GM19193 (cell line): ENCODE data around the gene CST8.

Experiments
- POLR2A ChIP-seq: IDR thresholded peaks from 4 replicates; pipeline ENCODE4 v1.6.1; 2011; ENCODE audit not compliant: insufficient read depth, insufficient read length; ENCODE audit errors: extremely low read depth

The CST8 gene

DNA sequence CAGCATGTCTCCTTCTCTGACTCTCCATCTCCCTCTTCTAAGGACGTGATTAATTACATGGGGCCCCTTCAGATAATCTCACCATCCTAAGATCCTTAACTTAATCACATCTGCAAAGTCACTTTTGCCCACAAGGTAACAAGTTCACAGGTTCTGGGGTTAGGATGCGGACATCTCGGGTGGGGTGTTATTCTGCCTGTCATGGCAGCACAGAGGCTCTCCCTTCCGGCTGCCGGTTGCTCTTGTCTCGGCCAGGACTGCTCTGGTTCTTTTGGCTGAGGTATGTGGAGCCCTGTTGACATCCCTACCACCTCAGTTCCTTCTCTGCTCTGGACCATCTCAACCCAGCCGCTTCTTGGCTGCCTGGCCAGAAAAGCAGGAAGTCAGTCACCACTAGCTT lies 34.0 kb upstream of the CST8 start:
- TF ChIP-seq POLR2A: no peak

DNA sequence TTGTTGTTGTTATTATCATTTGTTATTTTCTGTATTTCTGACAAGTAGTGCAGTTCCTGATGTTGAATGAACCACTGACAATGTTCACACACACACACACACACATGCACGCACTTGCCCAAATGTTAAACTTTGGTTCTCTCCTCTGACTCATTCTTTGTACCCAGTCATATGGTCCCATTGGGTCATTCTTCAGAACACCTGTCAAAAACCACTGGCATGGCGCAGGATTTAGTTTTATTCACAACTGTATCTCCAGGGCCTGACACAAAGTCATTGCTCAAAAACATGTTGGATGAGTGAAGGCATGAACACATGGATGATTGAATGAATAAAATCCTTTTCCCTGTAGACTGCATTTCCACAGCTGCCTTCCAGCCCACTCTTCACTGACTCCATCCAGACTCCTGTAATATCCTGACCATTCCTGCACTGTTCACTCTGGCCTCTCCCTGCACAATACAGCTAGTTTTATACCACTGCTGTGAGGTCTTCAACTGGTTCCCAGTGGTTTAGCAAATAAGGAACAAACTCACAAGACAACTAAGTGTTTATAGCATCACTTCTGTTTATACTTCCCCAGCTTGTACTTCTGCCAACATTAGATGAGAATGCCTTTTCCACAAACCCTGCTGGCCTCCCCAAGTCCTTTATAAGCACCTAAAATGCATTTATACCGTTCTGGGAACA lies 31.3 kb upstream of the CST8 start:
- no peak for TF ChIP-seq POLR2A

DNA sequence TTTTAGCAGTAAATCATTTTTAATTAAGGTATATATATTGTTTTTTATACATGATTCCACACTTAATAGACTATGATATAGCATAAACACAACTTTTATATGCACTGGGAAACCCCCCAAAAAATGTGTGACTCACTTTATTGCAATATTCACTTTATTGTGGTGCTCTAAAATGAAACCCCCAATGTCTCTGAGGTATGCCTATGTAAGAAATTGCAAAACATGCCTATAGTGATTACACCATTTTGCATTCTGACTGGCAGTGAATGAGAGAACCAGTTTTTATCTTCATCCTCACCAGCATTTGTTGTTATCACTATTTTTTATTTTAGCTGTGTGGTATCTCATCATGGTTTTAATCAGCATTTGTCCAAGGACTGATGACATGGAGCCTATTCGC lies 29.7 kb upstream of the CST8 start:
- TF ChIP-seq POLR2A: no peak

DNA sequence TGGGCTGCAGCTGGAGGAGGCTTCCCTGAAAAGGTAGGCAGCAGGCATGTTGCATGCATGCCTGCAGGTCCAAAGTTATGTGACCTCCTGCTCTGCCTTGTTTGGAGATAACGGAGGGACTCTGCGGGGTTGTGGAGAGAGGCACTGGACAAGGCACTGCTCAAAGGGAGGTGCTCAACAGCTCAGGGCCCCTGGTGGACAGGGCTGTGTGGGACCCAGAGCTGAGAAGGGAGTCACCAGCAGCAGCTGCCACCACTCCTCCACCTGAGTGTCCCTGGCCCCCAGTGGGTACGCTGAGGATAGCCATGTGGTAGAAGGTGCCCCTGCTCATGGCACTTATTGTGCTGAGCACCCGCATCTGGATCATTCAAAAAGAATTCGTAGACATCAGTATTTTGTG lies 15.5 kb upstream of the CST8 start:
- no peak for TF ChIP-seq POLR2A

DNA sequence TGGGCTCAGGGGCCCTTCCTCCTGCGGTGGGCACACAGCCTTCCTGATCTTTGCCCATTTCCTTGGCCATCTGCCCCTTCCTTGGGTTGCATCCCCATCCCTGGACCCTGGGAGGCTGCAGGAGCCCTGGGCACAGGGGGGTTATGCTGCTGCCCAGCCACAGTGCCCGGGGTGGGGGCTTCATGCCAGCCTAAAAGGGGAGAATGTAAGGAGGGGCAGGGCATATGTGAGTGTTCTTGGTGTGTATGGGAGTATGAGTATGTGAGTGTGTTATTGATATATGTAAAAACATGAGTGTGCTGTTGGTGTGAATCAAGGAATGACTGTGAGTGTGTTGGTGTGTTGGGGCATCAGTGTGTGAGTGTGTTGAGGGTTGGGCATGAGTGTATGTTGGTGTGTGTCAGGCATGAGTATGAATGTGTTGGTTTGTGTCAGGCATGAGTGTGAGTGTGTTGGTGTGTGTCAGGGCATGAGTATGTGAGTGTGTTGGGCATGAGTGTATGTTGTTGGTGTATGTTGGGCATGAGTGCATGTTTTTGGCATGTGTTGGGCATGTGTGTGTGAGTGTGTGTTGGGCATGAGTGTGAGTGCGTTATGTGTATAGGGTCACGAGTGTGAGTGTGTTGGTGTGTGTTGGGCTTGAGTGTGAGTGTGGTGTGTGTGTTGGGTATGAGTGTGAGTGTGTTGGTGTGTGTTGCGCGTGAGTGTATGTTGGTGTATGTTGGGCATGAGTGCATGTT lies 14.7 kb upstream of the CST8 start:
- TF ChIP-seq POLR2A: no peak

DNA sequence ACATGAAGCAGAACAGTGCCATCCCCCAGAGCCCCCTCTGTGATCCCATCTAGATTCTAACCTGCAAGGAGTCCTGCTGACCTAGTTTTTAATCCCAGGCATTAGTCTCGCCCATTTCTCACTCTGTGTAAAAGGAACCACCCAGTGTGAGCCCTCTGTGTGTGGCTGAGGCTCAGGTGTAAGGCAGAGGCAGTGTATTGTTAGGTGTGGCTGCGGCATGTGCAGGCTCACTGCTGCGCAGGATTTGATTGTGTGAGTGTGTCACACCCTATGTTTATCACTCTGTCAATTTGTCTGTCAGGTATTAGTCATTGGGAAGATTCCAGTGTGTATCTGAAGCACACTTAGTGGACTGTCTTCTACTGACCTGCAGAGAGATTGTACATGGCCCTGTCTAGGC lies 13.7 kb upstream of the CST8 start:
- TF ChIP-seq POLR2A: no peak

DNA sequence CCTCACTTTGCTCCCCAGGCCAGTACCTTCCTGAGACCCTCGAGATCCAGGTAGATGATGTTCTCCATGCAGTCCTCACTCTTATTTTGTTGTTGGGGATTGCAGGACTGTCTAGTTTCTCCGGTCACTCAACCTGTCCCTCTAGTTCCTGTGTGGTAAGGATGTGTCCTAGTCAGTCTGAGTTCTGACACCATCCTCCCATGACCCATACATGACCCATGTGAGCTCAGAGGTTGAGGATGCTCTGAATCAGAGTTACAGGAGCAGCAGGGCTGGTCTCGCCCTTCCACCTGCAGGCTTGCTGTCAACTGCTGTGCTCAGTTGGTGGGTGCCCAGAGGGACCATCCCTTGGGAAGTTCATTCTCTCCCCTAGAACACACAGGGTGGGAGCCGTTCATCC lies 11.9 kb upstream of the CST8 start:
- TF ChIP-seq POLR2A: no peak

DNA sequence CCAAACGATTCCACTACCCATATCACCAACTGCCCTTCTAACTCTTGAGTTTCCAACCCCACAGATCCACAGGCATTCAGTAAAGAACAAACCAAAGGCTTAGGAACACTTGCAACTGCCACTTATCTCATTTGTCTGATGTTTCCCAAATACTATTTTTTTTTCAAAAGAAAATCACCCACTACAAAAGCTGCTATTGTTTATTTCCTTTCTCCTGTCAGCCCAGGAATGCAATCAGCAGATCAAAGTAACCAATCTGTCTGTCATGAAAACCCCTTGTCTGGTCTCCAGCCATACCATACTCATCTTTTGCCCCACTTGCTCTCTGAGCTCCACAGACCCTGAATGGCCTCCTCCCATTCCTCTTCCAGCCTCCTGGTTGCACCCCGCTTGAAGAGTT lies 8.8 kb upstream of the CST8 start:
- no peak for TF ChIP-seq POLR2A

DNA sequence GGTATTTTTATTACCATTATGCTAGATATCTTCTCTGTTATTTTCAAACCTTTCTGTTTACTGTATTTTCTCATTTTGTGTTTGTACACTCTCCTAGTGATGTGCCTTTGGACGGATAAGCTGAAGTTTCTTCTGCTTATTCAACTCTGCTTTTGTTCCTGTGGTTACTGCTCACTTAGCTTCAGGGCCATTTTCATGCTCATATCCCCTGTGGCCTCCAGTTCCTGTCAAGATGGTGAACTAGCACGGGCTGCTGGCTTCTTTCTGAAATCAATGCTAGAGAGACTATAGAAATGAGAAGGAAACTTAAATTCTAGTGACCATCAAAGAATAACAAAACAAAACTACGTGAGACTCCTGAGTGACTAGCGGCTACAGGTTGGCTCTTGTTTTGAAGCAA lies 6.8 kb upstream of the CST8 start:
- no peak for TF ChIP-seq POLR2A

DNA sequence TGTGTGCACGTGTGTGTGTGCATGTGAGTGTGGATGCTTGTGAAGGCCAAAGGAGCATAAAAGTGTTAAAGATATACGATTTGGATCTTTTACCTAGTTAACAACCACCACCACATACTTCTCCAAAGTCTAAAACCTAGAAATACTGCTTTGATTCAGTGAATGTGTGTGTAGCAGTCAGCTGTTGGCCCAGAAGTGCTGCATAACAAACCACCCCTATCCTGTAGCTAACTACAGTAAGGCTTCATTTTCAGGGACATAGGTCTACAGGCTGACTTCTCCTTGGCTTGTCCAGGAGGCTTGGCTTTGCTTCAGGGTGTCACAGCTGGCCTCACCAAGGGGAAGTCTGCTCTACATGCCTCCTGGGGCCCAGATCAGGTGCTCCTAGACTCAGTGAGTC lies 2.4 kb upstream of the CST8 start:
- TF ChIP-seq POLR2A: no peak

DNA sequence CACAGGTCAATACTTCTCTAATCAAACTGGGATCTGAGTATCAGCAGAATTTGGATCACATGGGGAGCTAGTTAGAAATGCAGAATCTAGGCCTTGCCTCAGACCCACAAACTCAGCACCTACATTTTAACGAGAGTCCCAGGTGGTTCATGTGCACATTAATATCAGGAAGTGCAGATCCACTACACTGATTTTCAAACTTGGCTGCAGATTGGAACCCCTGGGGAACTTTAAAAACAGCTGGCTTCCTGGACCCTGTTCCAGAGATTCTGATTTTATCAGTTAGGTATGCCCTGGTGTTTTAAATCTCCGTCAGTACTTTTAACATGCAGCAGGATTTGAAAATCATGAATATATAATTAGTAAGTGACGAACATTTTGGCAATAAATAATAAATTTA lies 1.9 kb upstream of the CST8 start:
- TF ChIP-seq POLR2A: no peak

DNA sequence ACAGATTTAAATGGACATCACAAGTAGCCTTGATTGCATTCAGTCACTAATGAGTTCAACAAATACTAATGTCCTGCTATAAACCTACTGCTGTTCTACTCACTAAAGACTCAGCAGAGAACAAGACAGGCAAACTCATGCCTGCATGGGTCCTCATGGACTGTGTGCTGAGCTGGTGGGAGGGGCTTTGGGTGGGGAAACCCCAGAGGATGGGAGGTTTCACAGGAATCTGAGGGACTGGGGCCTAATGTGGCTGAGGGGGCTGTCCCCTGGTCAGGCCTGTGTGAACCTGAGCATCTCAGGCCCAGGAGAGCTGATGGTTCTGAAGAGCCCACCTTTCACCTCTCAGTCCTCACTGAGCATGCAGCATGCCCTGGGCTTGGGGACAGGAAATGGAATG lies 1.4 kb downstream of the CST8 start:
- no peak for TF ChIP-seq POLR2A

DNA sequence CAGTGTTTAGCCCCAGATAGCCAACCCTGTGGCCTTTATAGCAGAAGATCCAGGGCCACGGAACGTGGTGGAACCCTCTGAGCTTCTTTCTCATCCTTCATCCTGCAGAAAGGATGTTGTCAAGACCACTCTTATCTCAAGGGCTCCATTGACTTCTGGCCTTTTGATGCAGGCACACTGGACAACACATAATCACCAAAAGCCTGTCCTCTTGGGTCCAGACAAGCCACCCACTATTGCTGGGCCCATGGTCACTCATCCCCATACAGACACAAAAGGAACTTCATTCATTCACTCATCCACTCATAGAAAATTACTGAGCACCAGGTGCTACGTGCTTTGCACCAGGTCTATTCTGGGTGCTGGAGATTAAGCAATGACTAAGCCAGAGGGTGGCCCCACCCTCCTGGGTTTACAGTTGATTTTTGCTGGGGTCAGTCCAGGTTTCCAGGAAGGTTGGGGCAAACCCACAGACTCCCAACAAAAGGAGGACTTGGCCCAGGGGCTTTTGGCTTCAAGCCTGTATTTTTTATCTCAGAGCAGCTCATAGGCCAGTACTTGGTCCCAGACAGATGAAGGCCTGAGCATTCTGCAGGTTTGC lies 2.4 kb downstream of the CST8 start:
- TF ChIP-seq POLR2A: no peak

DNA sequence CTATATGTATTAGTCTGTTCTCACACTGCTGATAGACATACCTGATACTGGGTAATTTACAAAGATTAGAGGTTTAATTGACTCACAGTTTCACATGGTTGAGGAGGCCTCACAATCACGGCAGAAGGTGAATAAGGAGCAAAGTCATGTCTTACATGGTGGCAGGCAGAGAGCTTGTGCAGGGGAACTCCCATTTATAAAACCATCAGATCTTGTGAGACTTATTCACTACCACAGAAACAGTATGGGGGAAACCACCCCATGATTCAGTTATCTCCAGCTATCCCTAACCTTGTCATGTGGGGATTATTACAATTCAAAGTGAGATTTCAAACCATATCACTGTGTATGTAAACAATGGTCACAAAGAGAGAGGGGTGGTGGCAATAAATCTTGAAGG lies 6.6 kb downstream of the CST8 start:
- no peak for TF ChIP-seq POLR2A

DNA sequence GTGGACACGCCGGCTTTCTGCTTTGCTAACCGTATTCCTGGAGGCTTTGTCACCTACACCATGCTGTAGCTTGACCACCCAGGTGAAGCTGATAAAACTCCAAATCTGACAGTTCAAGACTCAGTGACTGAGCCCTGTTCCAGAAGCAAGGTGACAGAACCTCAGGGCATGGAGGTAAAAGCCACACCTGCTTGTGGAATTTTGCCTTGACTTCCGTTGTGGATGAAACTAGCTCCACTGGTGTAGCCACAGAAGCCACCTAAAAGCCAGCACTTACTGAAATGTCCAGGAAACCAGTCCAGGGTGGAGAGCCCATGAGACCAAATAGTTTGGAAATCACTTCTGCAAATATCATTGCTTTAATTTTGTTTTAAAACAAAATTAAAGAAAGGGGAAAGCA lies 11.0 kb downstream of the CST8 start:
- no peak for TF ChIP-seq POLR2A

DNA sequence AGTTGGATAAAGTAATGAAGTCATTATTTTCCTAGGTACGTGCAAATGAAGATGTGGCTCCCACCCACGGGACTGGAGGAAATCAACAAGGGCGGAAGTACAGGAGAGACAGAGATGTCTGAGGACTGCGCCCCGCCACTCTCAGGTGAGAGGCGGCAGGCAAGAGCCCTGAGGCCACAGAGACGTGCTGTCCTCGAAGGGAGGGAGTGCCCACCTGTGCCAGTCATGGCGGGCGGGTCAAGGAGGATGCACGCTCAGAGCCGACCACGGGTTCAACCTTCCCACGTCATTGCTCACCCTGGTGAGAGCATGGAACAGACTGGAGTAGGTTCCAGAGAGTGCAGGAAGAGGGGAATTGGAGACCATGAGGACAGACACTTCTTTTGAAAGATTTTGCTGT lies 12.7 kb downstream of the CST8 start:
- TF ChIP-seq POLR2A: no peak

DNA sequence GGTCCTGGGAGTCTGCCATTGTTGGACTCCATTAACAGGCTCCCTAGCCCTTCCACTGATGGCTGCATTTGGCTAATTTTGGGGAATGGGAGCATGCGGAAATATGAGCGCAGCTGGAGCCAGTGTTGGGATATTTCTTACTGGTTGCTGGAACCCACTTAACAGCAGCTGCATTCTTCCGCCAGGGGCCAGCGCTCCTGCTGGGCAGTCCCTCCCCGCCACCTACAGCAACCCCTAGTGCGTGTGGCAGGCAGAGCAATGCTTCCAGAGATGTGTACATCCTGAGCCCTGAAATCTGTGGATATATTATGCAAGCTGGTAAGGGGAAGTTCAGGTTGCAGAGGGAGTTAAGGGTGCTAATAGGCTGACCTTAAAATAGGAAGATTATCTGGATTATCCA lies 16.4 kb downstream of the CST8 start:
- TF ChIP-seq POLR2A: no peak
